AG09309 (cell line): ENCODE results near the gene SPINK9.

Source experiments
- DNase-seq: peaks from one replicate; pipeline ENCODE4 v3.0.0-alpha.2; 2010; ENCODE audit warnings: low read depth
- H3K4me3 ChIP-seq: 2 replicates; pipeline ENCODE4 v1.5.1; 2011; ENCODE audit warnings: mild to moderate bottlenecking, low read depth, low read length, moderate library complexity; ENCODE audit not compliant: control insufficient read depth
- CTCF ChIP-seq: IDR thresholded peaks from 2 replicates; pipeline ENCODE4 v1.5.1; 2011; ENCODE audit warnings: mild to moderate bottlenecking, low read depth, low read length, inconsistent platforms; ENCODE audit not compliant: insufficient read depth, control insufficient read depth; ENCODE audit errors: missing control alignments

SPINK9 gene

GRCh38 chr5:148353634-148354033 lies 18.3 kb downstream of the SPINK9 start:
- no peak for DNase-seq
- H3K4me3 ChIP-seq = no peak overlapping the region
- TF ChIP-seq CTCF = no peak

- no peak overlapping the region for H3K4me3 ChIP-seq
- no peak for TF ChIP-seq CTCF
Observed at GRCh38 chr5:148364343-148364742, 29.0 kb downstream of the SPINK9 start.

GRCh38 chr5:148368299-148368698 lies 32.9 kb downstream of the SPINK9 start:
- H3K4me3 ChIP-seq = no peak overlapping the region
- DNase-seq = no peak
- no peak for TF ChIP-seq CTCF

More at GRCh38 chr5:148364343-148364742, 29.0 kb downstream of the SPINK9 start:
- no peak for DNase-seq

- no peak for TF ChIP-seq CTCF
- no peak for DNase-seq
- no peak overlapping the region for H3K4me3 ChIP-seq
Observed at GRCh38 chr5:148372166-148372725, 36.9 kb downstream of the SPINK9 start.

- no peak for TF ChIP-seq CTCF
- H3K4me3 ChIP-seq = no peak overlapping the region
- DNase-seq = no peak
Observed at GRCh38 chr5:148372893-148373292, 37.5 kb downstream of the SPINK9 start.

- H3K4me3 ChIP-seq = no peak overlapping the region
- DNase-seq = peak; percentile 63
- peak; percentile 92 for TF ChIP-seq CTCF
Observed at GRCh38 chr5:148374690-148375360, 39.5 kb downstream of the SPINK9 start.
